Activated gamma-delta T cell treated with anti-CD3 and anti-CD28 coated beads, Interleukin-2, amount 50 U/mL, for 16 hours (primary cell): Measurements from ENCODE around the gene RNF5.
A peak's percentile ranks its signal among the peaks of the same experiment; 100 is the strongest.

ENCODE experiments used
- DNase-seq: peaks from one replicate; pipeline ENCODE4 v3.0.0-alpha.2; 2020; ENCODE audit warnings: low read depth

The RNF5 gene

DNA sequence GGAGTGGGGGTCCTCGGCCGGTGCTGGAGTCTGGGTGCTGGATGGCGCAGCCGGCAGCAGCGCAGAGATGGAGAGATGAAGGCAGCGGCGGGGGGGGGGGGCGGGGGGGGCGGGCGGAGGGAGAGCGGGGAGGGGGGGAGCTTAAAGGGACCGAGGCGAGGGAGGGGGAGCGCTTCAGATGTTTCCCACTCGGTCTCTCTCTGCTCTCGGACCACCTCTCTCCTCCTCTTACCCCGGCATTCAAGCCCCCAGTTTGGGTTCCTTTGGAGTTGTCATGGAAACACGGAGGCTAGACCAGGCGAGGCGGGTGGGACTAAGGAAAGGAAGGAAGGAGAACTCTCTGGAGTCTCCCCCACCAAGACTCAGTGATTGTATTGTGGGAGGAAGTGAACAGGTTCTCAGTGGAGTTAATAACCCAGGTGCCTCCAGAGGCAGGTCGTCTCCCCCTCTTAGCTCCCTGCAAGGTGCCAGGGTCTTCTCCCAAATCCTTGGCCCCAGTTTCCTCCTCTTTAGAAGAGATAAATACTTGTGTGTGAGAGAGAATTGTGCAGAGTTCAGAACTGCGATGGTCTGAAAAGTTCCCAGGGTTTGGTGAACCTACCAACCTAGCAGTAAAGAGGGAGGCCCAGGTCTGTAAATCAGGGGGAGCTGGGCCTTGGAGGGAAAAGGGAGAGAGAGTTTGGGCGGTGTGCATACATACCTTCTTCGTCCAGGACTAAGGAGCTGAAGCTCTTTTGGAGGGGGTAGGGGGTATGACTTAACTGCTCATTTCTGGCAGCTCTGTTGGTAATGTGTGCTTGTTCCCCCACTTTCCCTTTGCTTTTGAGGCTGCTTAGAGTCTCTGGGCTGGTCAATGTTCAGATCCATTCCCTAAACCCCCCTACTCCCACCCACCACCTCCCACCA is 26.1 kb upstream of the RNF5 start, which contains the start of gene PRRT1:
TSS of gene PRRT1 (minus strand) at position 77 of the 906 bp plus-strand sequence. CDS start 112 bp downstream, outside the sequence.
- DNase-seq, result no peak

DNA sequence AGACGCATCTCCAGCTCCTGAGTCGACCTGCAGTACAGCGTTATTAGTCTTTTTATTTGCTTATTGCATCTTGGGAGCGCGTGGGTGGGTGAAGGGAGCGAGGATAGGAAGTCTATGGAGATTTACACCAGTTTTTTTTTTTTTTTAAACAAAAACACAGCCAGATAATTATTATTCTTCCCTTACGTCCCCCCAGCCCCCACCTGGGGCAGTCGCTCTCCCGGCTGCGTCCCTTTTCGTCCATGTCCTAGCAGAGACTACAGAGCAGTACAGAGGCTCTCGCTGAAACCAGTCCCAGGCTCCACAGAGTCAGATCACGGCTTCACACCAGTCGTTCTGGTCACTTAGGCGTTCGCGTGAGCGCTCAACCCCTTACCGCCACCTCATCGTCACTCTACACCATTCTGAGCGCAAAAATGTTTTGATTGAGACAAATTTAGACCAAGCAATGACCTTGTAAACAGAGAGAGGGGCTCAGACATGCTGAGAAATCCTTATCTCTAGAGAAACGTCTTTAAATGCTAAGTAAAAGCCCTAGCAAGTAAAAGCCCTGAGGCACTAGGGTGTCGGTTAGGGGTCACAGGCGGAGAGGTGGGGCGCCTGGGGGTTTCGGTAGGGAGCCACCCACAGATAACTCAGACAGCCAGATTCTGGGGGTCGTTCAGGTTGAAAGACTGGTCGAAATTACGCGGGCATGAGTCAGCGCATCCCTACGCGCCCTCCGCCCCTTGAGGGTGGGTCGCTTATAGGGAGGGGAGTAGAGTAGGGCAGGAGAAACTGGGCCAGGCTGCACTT is 25.2 kb upstream of the RNF5 start:
- DNase-seq, result no peak

DNA sequence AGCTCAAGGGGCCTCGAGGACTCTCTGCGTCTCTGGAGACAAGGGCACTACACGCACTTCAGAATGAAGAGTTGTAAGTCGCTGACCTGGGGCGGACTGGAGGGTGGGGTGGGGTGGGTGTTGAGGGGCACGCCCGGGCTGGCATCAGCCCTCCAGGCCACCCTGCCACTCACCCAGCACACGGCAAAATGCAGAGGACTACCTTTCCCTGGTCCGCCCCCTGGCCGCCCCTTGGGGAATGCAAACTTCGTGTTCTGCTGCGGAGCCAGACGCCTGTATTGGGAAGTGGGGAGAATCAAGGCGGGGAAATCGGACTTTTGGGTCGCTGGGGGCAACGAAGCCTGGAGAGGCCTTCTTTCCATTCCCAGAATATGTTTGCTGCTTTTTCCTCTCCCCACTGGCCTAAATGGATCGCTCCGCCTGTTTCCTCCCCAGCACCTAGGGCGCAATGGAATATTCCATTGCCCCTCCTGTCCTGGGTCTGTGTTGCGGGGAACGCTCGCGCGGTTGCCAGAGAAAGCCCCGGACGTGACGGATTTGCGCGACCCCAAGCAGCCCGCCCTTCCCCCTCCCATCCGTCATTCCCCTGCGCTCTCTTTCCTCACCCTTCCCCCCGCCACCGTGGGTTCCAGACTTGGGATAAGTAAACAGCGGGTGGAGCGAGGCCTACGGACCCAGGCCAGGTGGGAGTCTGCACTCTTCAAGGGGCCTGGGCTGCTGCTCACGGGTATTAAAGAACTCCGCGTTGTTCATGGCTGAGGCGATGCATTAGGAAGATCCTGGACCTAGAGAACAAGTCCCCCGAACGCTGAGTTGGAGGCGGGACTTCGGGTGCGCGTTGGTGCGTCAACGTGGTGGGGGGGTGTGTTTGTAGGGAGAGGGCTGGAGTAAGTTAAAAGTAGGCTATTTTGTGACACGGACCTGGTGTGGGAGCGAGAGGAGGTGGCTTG is 24.4 kb upstream of the RNF5 start, which contains the start of gene PPT2:
TSS of gene PPT2 (plus strand) at position 578 of the 950 bp plus-strand sequence. CDS start 454 bp downstream, outside the sequence.
- peak; percentile 67 for DNase-seq

DNA sequence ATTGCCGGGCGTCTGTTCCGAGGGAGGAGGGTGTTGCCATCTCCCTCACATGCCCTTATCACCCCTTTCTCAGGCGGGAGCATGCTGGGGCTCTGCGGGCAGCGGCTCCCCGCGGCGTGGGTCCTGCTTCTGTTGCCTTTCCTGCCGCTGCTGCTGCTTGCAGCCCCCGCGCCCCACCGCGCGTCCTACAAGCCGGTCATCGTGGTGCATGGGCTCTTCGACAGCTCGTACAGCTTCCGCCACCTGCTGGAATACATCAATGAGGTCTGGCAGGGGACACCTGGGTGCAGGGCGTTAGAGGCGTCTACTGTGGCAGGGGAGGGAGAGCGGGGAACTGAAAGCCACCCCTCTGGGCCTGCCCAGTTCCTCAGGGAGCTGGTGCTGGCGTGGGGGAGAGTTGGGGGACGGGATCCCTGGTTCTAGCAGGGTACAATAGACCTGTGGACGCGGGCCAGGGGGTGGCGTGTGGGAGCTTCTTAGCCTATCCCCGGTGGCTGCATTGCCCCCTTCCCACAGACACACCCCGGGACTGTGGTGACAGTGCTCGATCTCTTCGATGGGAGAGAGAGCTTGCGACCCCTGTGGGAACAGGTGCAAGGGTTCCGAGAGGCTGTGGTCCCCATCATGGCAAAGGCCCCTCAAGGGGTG is 23.6 kb upstream of the RNF5 start:
- peak; percentile 40 for DNase-seq

DNA sequence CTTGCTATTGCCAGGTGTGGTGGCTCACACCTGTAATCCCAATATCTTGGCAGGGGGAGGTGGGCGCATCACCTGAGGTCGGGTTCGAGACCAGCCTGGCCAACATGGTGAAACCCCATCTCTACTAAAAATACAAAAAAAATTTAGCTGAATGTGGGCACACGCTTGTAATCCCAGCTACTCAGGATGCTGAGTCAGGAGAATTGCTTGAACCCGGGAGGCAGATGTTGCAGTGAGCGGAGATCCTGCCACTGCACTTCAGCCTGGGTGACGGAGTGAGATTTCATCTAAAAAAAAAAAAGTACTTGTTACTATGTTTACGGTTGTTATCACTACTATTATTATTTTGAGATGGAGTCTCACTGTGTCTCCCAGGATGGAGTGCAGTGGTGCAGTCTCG is 21.3 kb upstream of the RNF5 start:
- DNase-seq, result no peak

DNA sequence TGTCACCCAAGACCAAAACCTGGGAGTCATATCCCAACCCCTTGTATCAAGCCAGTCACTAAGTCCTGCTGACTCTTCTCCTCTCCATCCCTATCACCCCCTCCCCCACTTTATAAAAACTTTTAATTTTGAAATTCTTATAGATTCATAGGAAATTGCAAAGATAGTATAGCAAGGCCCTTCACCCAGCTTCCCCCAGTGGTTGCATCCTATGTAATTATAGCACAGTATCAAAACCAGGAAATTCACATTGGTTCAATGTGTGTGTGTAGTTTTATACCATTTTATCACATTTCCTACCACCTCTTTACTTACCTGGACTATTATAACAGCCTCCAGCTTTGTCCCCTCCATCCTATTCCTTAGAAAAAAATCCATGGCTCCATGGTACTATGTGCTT is 20.2 kb upstream of the RNF5 start:
- DNase-seq, result no peak

DNA sequence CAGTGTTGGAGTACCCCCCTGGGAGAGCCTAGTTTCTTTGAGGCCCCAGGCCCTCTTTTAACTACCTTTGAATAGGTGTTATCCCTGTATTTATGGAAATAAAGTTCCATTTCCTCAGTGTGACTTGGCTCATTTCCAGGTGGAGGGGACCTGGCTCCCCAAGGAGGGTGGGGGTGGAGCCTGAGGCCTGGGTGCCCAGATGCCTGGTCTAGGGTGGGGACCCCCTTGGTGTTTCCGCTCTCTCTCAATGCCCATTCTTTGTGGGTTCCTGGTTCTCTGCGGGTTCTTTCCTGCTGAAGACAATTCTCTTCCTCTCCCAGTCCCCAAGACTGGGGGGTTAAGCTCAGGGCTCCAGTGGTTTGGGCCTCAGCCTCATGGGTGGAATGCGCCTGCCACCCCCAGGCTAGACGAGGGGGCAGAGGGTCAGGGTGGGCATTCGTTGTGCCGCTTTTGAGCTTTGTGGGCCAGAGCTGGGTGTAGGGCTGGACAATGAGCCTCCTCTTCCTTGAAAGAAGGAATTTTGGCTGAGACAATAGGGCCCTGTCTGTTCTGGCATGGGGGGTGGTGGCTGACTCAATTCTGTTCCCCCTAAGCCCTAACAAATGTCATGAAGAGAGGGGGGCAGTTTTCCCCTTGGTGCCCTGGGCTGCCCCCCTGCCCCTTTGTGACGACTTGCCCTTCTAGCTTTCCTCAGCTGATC is 14.5 kb upstream of the RNF5 start:
- DNase-seq, result no peak

DNA sequence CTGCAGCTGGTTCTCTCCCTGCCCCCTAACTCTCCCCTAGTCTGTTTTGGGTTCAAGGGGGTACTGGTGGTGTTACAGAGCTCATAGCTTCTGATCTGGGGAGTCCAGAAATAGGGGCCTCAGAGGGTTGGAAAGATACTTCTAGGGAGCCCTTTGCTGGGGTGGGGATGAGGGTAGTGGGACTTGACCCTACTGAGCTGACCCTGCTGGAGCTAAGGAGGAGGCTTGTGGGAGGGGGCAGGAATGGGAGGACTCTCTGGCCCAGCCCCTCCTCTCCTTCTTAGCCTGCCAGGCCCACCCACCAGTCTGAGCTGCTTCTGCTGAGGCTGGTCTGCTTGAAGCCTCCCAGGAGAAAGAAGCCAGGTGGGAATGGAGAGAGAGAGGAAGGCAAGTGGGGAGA is 13.9 kb upstream of the RNF5 start, which contains the start of gene EGFL8:
TSS of gene EGFL8 (plus strand) at position 301 of the 400 bp plus-strand sequence. CDS start 1,571 bp downstream, outside the sequence.
- DNase-seq, result no peak

DNA sequence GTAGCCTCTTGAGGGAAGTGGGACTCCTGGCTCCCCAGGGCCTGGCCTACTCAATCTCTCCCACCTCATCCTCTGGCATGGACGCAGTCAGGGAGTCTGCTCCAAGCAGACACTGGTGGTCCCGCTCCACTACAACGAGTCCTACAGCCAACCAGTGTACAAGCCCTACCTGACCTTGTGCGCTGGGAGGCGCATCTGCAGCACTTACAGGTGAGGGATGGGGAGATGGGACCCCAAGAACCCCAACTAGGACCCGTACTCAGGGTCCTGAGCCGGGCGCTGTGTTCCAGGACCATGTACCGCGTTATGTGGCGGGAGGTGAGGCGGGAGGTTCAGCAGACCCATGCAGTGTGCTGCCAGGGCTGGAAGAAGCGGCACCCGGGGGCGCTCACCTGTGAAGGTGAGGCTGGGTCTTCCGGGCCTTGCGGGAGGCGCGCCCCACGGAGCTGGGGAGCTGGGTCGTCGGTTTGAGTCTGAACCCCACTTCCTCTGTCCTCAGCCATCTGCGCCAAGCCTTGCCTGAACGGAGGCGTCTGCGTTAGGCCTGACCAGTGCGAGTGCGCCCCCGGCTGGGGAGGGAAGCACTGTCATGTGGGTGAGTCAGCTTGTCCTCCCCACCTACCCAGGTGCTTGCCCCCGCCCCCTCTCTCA is 11.7 kb upstream of the RNF5 start:
- no peak for DNase-seq

DNA sequence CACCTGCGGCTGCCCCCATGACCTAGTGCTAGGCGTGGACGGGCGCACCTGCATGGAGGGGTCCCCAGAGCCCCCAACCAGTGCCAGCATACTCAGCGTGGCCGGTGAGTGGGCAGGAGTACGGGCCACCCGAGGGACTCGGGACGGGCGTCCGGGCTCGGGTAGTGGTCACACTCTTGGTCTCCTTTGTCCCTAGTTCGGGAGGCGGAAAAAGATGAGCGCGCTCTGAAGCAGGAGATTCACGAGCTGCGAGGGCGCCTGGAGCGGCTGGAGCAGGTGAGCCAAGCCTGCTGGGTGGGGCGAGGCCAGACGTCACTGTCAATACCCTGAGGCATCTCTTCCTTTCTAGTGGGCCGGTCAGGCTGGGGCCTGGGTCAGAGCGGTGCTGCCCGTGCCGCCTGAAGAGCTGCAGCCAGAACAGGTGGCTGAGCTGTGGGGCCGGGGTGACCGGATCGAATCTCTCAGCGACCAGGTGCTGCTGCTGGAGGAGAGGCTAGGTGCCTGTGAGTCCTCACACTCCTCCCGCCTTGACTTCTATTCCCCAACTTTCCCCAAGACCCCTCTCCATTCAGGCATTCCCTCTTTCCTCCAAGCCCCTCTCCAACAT is 10.9 kb upstream of the RNF5 start:
- DNase-seq, result no peak

DNA sequence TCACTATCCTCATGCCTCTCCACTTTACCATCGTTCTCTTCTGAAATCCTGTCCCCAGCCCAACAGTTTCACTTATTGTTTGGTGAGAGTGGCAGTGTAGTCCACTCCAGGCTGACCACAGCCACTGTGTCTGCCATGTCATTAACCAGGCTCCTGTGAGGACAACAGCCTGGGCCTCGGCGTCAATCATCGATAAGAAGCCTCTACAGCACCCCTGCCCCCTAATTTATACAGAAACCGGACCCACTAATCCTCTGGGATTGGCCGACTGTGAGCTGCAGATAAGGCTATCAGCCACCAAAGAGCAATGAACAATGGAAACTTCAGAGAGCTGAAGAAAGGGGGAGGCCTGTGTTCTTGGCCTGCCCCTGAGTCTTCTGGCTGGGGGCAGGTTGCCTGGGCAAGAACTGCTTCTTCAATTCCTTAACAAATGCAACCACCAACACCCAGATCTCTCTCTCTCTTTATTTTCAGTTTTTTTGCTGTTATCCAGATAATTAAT is 10.4 kb upstream of the RNF5 start:
- DNase-seq, result no peak

DNA sequence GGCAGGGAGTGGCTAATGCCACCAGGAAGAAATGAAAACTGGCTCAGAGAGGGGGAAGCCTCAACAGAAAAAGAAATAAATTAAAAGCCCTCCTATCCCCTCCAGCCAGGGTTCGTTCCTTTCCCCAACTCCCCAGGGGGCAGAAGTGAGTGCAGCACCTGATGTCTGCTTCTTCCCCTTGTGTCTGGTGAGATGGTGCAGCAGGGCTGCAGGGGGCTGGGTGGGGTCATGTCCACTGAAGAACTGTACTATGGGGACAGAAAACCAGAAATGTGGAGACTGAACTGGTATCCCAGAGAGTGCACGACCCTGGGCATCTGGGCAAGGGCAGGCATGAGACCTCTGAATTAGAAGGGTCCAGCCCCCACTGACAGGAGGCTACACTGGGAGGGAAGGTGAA is 9.9 kb upstream of the RNF5 start:
- DNase-seq, result no peak

DNA sequence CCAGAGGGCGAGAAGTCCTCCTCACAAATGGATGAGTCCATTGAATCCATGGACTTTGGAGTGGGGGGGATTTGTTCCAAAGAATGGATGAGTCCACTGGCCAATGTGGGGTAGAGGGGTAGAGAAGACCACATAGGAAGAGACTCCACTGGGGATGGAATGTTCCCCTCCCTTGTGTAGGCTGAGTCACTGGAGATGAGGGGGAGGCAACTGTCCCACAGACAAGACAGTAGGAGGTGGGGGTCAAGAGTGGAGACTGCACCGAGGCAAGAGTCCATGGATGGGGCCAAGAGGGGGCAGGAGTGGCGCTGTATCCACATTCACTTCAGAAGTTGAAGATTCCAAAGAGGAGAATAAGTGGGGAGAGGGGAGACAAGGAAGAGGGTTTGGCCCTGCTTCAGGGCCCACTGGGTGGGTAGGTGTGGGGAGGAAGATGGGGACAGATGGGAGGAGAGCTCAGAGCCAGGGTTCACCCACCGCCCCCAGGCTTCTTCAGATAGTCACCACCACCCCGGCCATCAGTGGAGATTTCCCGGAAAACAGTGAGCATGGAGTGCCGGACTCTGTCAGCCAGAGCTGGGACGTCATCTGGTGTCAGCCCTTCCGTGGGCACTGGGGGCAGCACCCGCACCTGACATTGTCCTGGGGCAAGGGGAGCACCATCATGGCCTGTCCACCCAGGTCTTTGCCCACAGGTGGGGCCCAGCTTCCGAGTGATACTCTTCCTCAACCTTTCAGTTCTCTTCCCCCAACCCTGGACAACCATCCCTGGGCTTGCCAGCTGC is 9.2 kb upstream of the RNF5 start:
- no peak for DNase-seq

DNA sequence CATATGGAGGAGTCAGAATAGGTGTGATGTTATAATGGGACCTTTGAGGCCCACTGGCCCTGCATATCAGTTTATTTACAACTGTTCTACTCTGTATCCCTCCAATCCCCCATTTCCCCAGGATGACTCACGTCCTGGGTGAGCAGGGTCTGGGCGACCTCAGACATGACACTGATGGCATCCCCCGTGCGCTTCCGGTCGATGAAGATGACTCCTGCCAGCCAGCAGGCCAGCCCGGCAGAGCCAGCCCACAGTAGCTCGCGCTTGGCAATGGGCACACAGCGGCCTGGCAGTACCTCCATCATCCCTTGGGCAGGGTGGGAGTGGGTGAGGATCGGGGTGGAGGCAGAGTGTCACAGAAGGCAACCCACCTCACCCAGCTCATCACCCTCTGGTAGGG is 7.9 kb upstream of the RNF5 start:
- DNase-seq, result no peak

DNA sequence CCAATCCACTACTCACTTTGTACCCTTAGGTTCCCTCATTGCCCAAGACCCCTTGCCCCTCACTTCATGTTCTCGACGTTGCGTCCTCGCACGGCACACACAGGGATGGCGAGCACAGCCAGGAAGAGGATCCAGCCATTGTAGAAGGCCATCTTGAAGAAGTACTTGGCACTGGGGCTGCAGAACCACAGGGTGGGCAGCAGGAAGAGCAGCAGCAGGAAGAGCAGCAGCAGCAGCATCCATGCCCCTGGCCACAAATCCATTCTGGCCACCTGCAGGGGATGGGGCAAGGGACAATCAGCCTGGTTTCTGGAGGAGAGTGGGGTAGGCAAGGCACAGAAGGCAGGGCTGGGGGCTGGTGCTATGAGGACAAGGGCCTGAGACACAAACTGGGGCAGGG is 7.0 kb upstream of the RNF5 start:
- no peak for DNase-seq

DNA sequence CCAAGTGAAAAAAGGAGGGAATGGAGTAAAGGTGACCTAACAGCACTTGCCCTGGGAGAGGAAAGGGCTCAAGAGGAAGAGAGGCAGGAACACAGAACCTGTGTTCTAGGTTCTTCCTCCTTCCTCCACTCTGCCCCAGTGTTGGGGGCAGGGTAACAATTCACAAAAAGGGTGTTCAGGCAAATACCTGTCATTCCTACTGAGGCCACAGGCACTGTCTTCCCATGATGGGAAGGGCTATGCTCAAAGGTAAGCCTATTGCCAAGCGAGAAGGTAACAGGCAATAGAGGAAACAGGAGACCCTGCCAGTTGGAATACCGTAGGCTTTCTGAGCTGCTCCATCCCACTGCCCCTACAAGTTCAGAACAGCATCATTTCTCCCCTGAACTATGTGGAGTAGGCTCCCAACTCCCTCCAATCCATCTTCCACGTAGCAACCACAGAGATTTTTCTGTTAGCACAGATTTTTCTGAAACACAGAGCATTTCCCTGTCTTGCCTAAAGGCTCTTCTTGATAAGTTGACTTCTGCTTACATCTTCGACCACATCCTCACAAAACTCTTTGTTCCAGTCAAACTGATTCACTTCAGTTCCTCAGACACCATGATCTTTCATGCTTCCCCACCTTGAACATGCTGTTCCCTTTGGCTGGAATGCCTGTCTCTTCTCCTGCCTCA is 5.0 kb upstream of the RNF5 start:
- DNase-seq, result no peak

DNA sequence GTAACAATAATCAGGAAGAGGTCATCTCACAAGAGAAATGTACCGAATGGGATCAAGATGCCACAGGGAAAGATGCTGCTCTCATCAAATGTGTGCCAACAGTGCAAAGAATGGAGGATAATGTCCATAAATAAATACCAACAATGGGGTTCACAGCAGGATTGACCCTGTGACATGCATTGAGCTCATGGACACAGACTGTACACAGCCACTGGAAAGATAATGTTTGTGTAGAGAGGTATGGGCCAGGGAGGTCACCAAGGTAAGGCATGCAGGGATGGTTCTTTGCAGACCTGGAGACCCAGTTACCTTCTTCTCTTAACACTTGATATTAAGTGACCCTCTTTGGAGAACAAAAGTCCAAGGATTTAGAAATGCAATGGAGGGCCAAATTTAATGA is 3.8 kb upstream of the RNF5 start:
- no peak for DNase-seq

DNA sequence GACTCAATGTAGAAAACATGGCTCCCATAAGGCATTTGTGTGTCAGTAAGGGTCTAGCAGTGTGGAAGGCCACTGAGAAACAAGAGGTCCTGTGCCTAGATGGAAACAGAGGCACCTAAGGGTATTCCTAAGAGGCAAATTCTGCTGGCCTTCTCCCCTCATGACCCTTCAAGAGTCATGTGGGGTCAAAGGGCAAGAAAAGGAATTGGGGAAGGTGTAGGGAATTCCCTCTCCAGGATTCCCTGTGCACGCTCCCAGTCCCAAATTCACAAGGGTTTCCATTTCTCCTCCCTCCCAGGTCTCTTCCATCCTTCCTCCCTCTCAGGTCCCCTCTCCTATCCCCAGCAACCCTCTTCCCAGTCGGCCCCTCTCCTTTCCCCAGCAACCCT is 2.9 kb upstream of the RNF5 start:
- no peak for DNase-seq
